Epithelial cell of prostate (primary cell): ENCODE data around the gene ZNF3.

Experiments
- DNase-seq: peaks from one replicate; pipeline ENCODE4 v3.0.0-alpha.2; 2011; ENCODE audit warnings: low read depth, low spot score
- H3K27ac ChIP-seq: fragments of 450-650 bp; 2 replicates; pipeline ENCODE4 v1.5.1; 2017; ENCODE audit warnings: mild to moderate bottlenecking

ZNF3 gene

DNA sequence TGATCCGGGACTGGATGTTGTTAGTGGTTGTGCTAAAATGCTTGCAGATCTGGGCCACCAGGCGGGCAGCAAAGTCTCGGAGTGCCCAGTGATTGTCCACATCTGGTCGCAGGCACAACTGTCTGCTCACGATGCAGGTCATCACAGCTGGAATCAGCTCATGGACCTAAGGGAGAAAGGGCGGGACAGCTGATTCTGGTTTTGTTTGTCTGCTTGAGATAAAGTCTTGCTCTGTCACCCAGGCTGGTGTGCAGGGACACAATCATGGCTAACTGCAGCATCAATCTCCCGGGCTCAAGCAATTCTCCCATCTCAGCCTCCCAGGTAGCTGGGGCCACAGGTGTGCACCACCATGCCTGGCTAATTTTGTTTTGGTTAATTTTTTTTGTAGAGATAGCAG is 29.6 kb upstream of the ZNF3 start:
- no peak overlapping the region for H3K27ac ChIP-seq
- DNase-seq, result no peak

DNA sequence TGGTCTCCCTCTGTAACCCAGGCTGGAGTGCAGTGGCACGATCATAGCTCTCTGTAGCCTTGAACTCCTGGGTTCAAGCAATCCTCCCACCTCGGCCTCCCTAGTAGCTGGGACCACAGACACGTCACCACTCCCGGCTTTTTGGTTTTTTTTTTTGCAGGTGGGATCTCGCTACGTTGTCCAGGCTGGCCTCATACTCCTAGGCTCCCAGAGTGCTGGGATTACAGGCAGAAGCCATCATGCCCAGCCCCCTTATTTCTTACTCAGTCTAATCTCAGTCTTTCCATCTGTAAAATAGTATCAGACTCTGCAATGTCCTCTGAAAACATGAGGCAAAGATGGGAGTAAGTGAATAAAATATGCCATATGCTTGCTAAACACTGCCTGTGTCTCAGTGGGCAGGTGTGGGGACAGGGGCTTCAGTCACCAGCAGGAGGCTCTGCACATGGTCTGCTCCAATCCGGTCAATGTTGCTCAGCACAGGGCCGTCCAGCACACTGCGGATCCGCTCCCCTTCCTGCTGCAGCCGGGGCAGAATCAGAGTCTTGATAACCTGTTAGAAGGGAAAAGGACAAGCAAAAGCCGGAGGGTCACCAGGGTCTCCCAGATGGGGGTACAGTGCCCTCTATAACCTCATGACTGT is 28.1 kb upstream of the ZNF3 start:
- no peak overlapping the region for H3K27ac ChIP-seq
- no peak for DNase-seq

DNA sequence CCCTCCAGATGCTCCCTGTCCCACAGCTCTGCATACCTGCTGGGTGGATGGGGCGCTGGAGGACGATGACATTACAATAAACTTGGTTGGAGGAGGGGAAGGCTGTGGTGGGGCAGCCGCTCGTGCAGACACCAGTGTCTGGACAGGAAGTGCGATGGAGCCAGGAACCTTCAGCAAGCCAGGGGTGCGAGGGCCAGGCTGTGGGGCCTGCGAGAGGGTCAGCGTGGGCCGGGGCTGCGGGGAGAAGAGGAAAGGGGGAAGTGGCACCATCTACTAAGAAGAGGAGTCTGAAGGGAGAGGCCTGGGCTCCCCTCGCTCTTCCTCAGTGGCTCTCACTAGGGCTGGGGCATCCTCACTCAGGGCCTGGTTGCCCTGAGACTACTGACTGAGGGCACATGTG is 26.4 kb upstream of the ZNF3 start:
- H3K27ac ChIP-seq, result no peak overlapping the region
- no peak for DNase-seq

DNA sequence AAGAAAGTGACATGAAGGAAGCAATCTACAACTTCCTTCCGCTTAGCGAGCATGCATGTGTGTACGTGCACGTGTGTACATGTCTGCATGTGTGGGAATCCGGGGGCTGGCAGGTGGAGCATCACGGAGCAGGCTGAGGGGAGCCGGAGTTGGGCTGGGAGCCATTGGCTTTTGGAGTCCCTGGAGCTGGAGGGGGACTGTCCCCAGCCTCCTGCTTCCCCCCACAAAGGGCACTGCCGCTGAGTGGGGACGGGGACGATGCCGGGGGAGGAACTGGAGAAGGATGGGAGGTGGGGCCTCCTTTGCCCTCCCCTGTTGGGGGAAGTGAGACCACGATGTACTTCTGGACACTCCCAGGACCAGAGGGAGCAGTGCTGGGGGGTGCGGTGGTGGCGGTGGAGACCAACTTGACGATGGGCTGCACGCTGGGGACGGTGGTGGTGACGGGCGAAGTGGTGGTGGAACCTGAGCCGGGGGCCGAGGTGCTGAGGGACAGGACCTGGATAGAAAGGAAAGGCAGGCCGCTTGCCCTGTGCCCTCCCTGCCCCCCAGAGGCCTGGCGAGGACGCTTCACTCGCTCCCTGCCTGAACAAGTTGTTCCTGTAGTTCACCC is 25.7 kb upstream of the ZNF3 start:
- H3K27ac ChIP-seq, result no peak overlapping the region
- no peak for DNase-seq

DNA sequence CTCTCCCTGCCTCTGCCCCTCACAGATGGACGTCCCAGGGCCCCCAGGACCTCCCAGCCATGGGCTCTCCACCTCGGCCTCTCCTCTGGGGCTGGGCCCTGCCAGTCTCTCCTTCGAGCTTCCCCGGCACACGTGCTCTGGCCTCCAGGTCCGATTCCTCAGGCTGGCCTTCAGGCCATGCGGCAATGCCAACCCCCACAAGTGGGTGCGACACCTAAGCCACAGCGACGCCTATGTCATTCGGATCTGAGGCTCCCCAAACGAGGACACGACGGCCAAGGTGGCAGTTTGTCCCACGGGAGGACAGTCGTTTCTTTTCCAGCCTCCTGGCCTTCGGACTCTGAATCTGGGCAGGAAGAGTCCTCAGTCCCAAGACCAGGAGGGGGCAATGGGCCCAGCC is 25.1 kb upstream of the ZNF3 start:
- DNase-seq, result no peak
- no peak overlapping the region for H3K27ac ChIP-seq

DNA sequence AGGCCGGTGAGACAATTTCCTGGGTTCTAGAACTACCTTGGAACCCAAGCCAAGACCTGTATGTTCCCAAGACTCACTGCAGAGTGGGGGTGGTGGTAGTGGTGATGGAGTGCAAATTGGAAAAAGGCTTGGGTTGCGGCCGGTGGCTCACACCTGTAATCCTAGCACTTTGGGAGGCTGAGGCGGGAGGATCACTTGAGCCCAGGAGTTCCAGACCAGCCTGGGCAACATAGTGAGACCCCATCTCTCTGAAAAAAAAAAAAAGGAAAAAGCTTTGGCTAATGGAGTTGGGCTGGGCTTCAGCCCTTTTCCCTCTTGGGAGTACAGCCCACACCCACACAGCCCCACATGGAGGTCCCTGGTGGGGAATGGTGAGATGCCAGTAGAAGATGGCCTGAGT is 24.0 kb upstream of the ZNF3 start:
- DNase-seq, result no peak
- no peak overlapping the region for H3K27ac ChIP-seq

DNA sequence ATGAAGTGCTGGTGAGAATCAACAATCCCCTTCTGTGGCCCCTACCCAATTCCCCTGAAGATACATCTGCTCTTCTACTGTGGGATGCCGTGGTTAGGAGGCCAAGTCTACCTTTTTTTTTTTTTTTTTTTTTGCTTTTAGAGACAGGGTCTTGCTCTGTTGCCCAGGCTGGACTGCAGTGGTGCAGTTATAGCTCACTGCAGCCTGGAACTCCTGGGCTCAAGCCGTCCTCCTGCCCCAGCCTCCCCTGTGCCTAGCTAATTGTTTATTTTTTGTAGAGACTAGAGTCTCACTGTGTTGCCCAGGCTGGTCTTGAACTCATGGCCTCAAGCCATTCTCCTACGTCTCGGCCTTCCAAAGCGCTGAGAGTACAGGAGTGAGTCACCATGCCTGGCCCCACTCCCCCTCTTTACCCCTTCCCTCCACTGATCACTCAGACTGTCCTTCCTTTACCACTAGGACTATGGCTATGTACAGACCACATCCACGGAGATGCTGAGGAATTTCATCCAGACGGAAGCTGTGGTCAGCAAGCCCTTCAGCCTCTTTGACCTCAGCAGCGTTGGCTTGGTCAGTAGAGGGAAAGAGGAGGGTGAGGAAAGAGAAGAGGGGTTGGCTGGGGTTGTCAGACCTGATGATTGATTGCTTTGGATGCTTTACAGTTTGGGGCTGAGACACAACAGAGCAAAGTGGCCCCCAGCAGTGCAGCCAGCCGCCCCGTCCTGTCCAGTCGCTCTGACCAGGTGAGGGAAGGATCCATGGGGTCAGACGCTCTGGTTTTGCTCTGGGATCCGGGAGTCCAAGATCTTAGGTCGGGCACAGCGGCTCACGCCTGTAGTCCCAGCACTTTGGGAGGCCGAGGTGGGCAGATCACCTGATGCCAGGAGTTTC is 21.7 kb upstream of the ZNF3 start:
- no peak overlapping the region for H3K27ac ChIP-seq
- DNase-seq, result no peak

DNA sequence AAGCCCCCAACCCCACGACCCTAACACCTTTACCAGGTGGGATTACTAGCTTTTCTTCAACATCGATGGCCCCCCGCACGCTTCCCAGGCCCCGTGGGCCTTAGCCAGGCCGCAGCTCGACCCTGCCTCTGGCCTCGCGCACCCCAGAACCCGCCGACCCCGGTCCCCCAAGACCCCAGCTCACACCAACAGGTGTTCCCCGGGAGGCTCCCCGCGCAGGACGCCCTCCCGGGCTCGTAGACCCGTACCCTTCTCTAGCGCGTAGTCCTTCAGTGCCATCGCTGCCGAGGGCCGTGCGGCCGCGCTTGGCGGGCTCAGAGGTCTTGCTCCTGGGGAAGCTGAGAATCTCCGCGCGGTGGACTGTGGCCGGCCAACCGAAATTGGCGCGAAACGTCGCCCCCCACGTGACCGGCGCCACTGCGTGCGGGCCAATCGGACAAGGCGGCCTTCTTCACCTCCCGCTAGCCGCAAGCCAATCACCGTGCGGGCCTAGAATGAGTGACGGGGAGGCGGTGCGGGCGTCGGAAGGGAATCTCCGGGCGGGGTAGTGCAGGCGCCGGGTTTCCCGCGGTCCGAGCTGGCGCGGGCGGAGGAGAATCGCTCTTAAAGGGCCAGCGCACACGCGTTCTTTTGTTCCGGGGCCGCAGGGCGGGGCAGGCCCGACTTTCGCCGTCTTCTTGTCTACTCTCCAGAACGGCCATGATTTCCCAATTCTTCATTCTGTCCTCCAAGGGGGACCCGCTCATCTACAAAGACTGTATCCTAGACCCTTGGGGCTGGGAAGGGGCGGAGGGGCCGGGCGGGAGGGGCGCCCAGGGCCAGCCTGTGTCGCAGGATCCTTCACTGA is 19.7 kb upstream of the ZNF3 start, which contains the start of the genes AP4M1 and MCM7:
TSS of gene AP4M1 (plus strand) at position 628 of the 847 bp plus-strand sequence. CDS start at position 700, 72 bp downstream.
TSS of gene MCM7 (minus strand) at position 382 of the 847 bp plus-strand sequence. CDS start at position 279, 103 bp downstream.
- DNase-seq, result peak; percentile 96
- peak within 1 kb of the TSS; percentile 89 for H3K27ac ChIP-seq

DNA sequence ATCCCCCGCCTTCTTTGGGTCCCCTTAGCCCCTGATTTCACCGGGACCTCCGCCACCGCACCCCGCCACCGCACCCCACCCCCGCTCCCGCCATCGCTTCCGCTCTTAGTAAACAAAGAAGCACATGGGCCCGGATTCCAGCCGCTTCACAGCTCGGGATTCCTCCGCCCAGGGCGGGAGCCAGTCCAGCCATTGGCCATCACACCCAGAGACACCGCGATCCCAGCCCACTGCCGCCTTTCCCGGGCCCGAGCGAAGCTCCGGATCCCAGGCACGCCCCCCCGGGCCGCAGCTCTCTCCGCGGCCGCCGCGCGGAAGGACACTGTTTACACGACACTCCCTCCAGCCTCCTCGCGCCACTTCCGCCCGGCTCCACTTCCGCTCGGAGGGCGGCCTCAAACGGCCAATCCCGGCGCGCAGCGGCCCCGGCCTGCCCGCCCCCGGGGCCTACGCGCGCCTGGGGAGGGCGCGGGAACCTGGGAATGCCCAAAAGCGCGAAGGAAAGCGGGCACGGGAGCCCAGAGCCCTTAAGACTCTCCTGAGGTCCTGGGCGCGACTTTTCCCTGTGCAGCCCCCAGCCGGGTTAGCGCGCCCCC is 19.0 kb upstream of the ZNF3 start:
- peak overlapping the region; percentile 89 for H3K27ac ChIP-seq
- DNase-seq, result peak; percentile 95

DNA sequence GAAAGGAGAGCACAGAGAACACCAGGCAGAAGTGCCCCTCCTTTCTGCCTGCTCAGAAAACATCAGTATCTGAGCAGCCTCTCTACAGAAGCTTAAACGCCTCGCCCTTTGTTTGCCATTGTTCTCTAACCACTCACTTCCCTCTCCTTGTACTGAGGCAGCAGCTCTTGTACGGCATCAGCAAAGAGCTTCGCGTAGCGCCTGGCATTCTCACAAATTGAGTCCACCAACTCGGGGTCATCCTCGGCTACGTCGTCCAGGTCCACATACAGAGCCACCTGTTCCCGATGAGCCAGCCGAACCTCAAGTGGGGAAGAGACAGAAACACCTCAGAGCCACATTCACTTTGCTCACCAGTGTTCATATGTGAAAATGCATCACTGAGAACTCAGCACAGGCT is 17.9 kb upstream of the ZNF3 start:
- DNase-seq, result no peak
- peak overlapping the region; percentile 89 for H3K27ac ChIP-seq

DNA sequence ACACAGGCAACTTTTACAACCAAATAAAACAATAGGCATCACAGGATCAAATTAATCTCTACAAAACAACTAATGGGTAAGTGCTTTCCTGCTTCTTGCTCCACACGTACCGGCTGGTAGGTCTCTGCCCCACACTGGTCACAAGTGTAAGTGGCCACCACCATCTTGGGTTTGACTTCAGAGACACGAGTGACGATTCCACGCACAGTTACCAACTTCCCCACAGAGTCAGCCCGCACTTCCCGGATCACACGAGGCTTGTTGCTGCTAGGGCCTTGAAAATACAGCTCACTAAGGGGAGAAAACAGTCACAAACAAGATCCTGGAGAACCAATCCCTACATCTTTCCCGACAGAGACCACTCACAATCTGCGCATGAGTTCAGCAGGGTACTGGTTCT is 17.4 kb upstream of the ZNF3 start:
- no peak overlapping the region for H3K27ac ChIP-seq
- DNase-seq, result no peak

DNA sequence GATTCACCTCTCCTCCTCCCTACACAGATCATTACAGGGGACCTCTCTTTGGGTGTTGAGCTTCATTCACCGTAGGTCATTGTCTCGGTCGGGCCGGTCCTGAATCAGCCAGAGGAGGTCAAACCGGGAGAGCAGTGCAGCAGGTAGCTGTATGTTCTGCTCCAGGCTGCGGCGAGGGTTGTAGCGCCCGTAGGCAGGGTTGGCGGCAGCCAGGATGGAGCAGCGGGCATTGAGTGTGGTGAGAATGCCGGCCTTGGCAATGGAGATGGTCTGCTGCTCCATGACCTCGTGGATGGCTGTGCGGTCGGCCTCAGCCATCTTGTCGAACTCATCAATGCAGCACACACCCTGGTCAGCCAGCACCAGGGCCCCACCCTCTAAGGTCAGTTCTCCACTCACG is 14.2 kb upstream of the ZNF3 start:
- no peak for DNase-seq
- no peak overlapping the region for H3K27ac ChIP-seq

DNA sequence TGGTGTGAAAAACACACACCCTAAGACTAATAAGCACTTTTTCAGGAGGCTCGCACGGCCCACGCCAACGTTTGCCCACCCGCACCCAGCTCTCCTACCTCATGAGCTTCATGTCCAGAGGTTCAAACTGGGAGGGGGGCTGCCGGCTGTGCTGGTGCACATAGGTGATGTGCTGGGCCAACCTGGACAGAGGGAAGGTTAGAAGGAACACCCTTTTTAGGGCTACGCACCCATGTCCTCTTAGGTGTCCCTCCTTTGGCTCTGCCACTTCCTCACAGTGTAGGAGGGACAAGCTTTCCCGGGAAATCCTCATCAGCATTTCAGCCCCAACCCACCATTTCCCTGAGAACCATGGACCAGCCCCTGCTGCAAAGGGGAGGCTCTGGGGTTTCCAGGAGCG is 13.8 kb upstream of the ZNF3 start:
- no peak overlapping the region for H3K27ac ChIP-seq
- DNase-seq, result no peak

DNA sequence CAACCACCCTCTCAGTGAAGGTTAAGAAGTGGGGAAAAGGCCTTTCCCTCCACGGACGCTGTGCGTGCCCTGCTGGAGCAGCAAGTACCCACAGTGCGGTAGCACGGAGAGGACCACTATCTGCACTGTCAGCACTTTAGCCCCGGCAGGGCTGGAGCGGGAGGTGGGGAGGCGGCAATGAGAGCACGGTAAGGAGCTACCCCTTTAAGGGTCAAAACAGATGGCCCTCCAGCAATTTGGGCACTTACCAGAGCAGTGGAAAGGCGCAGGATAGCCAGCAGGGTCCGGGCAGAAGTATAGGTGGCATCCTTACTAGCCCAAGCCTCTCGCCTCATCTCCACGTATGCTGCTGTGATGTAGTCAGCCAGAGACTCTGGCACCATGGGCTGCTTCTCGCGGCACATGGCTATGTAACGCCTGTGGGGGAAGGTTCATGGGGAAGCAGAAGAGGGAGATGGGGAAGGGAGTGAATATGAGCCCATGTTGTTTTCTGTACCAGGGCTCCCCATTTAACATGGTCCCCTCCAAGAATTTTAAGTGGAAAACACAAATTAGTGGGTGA is 12.5 kb upstream of the ZNF3 start:
- no peak for DNase-seq
- no peak overlapping the region for H3K27ac ChIP-seq

DNA sequence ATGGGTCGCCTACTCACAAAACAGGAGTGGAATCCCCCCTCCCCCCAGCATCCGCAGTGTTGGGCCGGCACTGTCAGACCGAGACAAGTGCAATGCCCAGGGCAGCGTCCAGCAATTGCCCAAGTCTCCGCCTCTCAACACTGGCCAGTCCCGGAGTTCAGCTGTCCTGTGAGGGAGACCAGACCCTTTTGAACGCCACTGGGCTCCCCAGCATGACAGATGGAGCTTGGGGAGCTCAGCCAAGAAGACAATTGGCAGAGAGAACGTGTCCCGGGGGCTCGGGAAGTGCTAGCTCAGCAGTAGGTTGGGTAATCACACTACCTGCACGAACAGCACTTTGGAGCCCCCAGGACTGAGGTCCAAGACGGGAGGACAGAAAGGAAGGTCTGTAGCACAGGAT is 12.0 kb upstream of the ZNF3 start:
- H3K27ac ChIP-seq, result no peak overlapping the region
- no peak for DNase-seq

DNA sequence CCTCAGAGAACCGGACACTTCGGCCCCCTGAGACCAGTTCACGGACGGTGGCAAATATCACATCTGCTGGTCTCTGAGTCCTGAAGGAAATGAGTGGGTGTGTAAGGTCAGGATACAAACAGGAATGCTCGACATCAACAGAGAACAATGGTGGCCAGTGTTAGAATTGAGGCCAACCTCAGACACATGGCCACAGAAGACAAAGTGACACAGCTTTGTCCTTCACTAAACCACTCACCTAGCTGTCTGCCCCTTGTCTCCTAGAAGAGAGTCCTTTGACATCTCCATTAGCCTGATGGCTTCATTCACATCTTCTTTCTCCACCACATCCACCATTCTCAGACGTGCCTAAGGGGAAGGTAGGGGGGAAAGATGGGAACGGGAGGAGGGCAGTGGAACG is 11.5 kb upstream of the ZNF3 start:
- no peak for DNase-seq
- no peak overlapping the region for H3K27ac ChIP-seq

DNA sequence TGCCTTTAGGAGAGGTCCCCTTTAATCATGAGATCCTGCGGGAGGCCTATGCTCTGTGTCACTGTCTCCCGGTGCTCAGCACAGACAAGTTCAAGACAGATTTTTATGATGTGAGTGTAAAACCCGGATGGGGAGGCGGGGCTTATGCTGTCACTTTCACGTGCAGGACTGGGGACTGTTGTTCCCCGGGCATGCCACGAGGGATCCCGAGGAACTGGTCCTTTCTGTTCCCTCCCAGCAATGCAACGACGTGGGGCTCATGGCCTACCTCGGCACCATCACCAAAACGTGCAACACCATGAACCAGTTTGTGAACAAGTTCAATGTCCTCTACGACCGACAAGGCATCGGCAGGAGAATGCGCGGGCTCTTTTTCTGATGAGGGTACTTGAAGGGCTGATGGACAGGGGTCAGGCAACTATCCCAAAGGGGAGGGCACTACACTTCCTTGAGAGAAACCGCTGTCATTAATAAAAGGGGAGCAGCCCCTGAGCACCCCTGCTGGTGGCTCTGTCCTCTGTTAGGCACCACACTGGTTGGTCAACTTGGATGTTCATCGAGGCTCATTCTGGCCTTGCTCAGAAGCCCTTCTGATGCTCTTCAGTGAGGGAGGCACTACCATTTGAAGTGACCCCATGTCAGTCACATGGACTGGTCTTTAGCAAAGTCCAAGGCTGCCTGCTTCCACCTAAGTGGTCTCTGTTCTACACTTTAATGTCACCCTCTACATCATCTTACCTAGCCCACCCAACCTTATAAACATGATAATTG is 10.1 kb upstream of the ZNF3 start:
- peak overlapping the region; percentile 94 for H3K27ac ChIP-seq
- no peak for DNase-seq

DNA sequence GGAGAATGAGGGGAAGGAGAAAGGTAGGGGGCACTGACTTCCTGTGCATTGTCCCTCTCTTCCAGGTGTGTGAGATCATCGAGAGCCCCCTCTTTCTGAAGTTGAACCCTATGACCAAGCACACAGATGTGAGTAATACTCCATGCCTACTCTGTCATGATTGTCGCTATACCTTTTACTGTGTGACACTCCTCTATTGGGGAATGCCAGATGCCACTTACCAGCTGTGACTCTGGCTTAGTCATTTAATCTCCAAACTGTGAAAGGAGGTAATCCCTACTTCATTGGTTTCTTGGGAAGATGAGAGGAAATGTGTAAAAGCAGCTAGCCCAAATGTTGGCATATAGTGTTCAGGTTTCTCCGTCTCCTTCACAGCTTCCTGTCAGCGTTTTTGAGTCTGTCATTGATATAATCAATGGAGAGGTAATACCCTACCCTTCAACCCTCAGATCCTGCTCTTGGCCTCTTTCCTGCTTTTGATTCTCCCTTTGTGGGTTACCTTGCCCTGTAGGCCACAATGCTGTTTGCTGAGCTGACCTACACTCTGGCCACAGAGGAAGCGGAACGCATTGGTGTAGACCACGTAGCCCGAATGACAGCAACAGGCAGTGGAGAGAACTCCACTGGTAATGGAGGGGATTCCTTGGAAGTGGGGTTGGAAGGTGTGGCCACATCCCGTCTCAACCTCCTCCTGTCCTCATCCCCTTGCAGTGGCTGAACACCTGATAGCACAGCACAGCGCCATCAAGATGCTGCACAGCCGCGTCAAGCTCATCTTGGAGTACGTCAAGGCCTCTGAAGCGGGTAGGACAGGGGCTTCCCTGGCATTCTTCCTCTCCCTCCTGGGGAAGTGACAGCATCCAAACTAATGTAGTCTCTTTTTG is 9.2 kb upstream of the ZNF3 start:
- H3K27ac ChIP-seq, result peak overlapping the region; percentile 94
- DNase-seq, result no peak
